G401.6 (cell line): ENCODE data around the gene GGCX.

Experiments used
- FAIRE-seq: peaks from 2 replicates; lab custom pipeline; 2012; peaks lifted over from hg19 to GRCh38; lab: Jason Lieb, UNC

The GGCX gene

DNA sequence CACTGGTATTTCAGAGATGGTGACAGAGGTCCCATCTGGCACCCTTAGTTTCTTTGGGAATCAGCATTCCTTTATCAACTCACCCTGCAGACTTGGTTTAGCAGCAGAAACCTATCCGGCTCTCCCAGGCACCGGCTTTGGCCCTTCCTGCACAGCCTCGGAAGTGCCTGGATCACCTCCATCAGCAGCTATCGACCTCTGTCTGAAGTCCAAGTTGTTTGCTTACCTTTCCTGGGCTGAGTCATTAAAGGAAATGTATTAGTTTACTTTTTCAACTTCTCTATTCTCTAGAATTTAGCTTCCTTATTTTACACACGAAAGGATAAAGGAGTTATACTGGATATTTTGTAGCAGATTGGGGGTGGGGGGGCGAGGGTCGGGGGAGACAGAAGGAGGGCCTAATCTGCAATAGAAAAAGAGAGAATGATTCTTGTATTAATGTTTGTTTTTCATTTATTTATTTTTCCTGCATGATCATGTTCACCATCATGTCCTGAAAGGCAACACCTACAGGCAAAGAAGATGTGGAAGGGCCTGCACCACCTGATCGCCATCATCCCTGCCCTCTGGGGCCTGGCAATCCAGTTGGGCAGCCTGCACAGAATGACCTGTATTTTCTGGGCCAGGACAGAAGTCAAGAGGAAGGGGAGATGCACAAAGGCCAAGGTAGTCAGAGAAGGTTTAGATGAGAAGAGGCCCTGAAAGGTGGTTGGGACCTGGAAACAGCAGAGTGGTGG lies 44.5 kb downstream of the GGCX start:
- no peak for FAIRE-seq

GRCh38 chr2:85514323-85514722 lies 47.0 kb downstream of the GGCX start:
- FAIRE-seq, result no peak

DNA sequence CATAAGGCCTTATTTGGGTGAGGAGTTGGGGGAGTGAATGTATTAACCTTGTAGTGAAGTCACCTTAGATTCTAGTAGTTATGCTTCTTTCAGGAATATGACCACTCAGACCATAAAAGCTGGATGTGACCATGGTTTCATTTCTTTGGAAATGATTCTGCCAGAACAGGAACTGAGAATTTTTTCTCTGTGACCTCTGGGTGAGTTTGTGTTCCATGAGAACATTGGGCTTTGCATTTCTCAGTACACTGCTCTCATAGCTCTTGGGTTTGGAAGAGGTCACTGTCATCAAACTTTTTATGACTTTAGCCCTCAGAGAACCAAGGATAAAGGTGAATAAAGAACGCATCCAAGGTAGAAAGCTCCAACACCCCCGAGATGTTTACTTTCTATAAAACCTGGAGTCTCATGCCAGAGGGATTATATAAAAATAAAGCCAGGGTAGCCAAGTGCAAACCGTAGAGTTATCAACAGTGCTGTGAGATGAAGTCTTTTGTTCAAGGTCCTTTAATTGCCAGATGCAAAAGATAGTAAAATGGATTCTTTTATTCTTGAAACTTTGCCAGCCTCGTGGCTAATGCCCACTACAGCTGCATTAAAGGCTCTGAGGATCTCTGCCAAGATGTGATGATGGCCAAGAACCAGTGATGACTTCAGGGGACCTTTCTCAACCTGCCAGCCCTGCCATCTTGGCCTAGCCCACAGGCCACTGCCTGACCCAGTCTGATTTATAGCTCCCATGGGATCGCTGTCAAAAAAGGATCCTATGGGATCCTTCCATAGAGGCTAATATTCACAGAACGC lies 50.1 kb downstream of the GGCX start:
- FAIRE-seq, result no peak

DNA sequence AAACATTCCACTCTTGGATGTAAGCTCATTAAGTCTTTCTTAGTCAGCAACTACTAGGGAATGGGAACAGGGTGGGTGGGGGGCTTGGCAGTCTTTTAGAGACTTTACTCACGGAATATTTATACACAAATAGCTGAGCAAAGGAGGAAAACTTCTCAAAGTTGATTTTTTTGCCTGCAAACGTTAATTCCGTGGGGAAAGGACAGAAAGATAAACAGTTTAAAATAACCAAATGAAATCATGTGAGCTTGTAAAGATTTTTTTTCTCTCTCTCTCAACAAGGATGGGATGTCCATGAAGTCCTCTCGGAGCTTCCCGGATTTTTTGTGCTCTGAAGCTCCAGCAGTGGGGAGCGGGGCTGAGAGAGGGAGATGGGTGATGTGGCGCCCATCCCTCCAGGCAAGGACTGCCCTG lies 54.5 kb downstream of the GGCX start:
- no peak for FAIRE-seq

GRCh38 chr2:85505551-85506238 lies 55.6 kb downstream of the GGCX start:
- no peak for FAIRE-seq

GRCh38 chr2:85504778-85505261 lies 56.5 kb downstream of the GGCX start:
- no peak for FAIRE-seq

- no peak for FAIRE-seq
These were observed 57.2 kb downstream of the GGCX start for GRCh38 chr2:85503851-85504777.

DNA sequence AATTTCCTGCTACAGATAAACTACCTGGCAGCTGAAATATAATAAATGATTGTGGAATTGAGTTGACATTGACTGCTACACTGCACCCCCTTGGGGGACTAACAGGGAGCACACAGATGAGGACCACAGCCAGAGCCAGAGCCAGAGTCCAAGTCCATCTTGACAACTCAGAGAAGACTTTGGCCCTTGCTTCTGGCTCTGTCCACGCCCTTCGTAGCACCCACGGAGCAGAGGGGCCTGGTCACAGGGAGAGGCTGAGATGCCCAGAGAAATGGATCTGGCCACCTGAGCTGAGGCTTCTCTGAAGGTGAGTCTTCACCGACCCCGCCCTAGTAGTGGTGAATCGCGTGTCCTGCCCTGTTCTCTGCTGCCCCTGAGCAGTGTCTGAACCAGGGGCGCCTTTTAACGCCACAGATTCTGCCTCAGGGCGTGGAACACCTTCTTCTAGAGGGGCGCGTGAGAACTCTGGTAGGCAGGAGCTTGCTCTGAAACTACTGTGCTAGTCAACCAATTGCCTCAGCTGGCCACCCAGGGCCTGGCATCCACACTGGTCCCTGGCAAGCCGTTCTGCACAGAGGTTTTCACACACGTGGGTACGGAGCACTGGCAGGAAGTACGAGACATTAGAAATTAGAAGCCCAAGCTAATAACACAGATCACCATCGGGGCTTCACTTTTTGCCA lies 58.0 kb downstream of the GGCX start:
- FAIRE-seq, result no peak

DNA sequence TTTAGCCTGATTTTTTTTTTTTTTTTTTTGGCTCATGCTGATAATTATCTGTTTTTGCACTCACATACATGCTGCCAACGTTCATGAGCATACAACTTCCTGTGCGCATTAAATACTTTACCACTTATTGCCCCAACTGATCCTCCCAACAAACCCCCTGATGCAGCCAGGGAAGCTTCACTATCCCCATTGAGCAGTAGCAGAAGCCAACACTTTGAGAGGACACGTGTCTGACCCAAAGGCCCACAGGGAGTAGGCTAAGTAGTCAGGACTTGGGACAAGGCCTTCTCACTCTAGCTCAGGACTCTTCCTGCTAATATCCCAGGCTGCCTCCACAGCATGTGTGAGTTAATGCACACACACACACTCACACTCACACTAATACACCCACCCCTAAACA lies 58.6 kb downstream of the GGCX start:
- FAIRE-seq, result no peak

- no peak for FAIRE-seq
These were observed 60.0 kb downstream of the GGCX start for GRCh38 chr2:85501248-85501647.

GRCh38 chr2:85497944-85498630 lies 63.2 kb downstream of the GGCX start:
- FAIRE-seq, result no peak

DNA sequence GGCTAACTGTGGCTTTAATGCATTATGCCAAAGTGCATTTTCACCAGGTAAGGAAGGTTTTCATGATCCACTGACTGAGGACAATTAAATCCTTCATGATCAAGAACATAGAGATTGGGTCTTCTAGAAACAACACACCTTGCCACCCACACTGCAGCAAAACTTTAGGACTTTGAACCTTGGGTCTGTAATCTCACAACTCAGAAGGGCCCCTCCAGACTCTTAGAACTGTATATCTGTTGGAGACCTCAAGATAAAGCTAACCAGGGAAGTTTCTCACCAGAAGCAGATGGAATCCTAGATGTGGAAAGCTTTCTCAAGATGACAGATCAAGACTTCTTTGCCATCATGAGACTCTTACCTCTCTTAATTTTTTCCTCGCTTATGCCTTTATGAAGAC lies 64.9 kb downstream of the GGCX start:
- FAIRE-seq, result no peak
